A549 (cell line): Measurements from ENCODE around the gene FIBP. TPM values are rescaled to one million over a fixed set of nuclear protein-coding genes. Genes with fewer than 3 reads are reported as not detected.

Experiments used
- ATAC-seq, 2 experiments: fragments of 200-7000 bp in 1 of 2; fragments of >200 bp in 1 of 2; cut with Nextera tagmentation in 1 of 2; cut with Tn5 transposase in 1 of 2; 3 replicates each; pipeline versions ENCODE4 v1.8.0 to v1.9.1; 2018 to 2020; ENCODE audit warnings: mild to moderate bottlenecking in 1 of 2, moderate library complexity in 1 of 2
- CTCF ChIA-PET: fragments of 300-600 bp; sonication (Branson Sonifier 250); formaldehyde crosslinking; extraction: SDS; loops from one replicate; lab custom pipeline; 2021; ENCODE audit warnings: antibody characterized with exemption, inconsistent platforms; lab: Yijun Ruan, JAX
- POLR2A ChIA-PET: fragments of 350-600 bp; formaldehyde crosslinking; extraction: SDS; loops from one replicate; lab custom pipeline; 2021; ENCODE audit warnings: antibody characterized with exemption, inconsistent platforms; lab: Yijun Ruan, JAX
- DNase-seq, 2 experiments: peaks; one replicate each; pipeline versions ENCODE4 v3.0.0 to v3.0.0-alpha.2; 2011 to 2016; ENCODE audit warnings: low read depth in 1 of 2, low spot score in 1 of 2
- FAIRE-seq: peaks from 2 replicates; lab custom pipeline; 2011; peaks lifted over from hg19 to GRCh38; lab: Jason Lieb, UNC
- H3K27ac ChIP-seq, 2 experiments: fragments of >200 bp; sonication (Bioruptor Twin); formaldehyde crosslinking; 3 replicates each; pipeline ENCODE4 v1.5.1; 2016 to 2017
- H3K4me1 ChIP-seq: fragments of >200 bp; sonication (Bioruptor Twin); formaldehyde crosslinking; 3 replicates; pipeline ENCODE4 v1.6.1; 2016
- H3K4me2 ChIP-seq: fragments of >200 bp; sonication (Bioruptor Twin); formaldehyde crosslinking; 3 replicates; pipeline ENCODE4 v1.6.1; 2016
- H3K4me3 ChIP-seq: fragments of >200 bp; sonication (Bioruptor Twin); formaldehyde crosslinking; 3 replicates; pipeline ENCODE4 v1.5.1; 2016
- H3K9me3 ChIP-seq: fragments of >200 bp; sonication (Bioruptor Twin); formaldehyde crosslinking; 3 replicates; pipeline ENCODE4 v1.6.1; 2016
- BHLHE40 ChIP-seq: IDR thresholded peaks from 2 replicates; pipeline ENCODE4 v1.6.1; 2012; ENCODE audit warnings: low read depth, low read length, inconsistent platforms
- CEBPB ChIP-seq, 2 experiments: fragments of >200 bp in 1 of 2; sonication (Bioruptor Twin) in 1 of 2; formaldehyde crosslinking in 1 of 2; IDR thresholded peaks; 2 replicates each; pipeline ENCODE4 v1.6.1; 2012 to 2016
- CHD4 ChIP-seq: fragments of 200-600 bp; sonication (generic); IDR thresholded peaks from 2 replicates; pipeline ENCODE4 v1.6.1; 2016; ENCODE audit warnings: antibody characterized with exemption, mild to moderate bottlenecking, borderline replicate concordance
- EHMT2 ChIP-seq: fragments of 200-600 bp; sonication (generic); IDR thresholded peaks from 2 replicates; pipeline ENCODE4 v1.6.1; 2016; ENCODE audit warnings: antibody characterized with exemption, low read depth, mild to moderate bottlenecking, moderate library complexity
- EP300 ChIP-seq, 2 experiments: fragments of >200 bp; sonication (Bioruptor Twin); formaldehyde crosslinking; IDR thresholded peaks; 2 replicates in 1 of 2; 3 replicates in 1 of 2; pipeline ENCODE4 v1.6.1; 2016 to 2017
- FOSB ChIP-seq: fragments of 250-450 bp; sonication (Bioruptor Pico); IDR thresholded peaks from 2 replicates; pipeline ENCODE4 v1.5.0; 2020; ENCODE audit warnings: mild to moderate bottlenecking, moderate library complexity
- HOXB13 ChIP-seq: fragments of 250-450 bp; sonication (Bioruptor Pico); IDR thresholded peaks from 2 replicates; pipeline ENCODE4 v1.5.0; 2020; ENCODE audit warnings: low read depth, mild to moderate bottlenecking, moderate library complexity
- HOXB5 ChIP-seq: fragments of 250-450 bp; sonication (Bioruptor Pico); IDR thresholded peaks from 2 replicates; pipeline ENCODE4 v1.5.0; 2020; ENCODE audit warnings: mild to moderate bottlenecking, moderate library complexity
- JUN ChIP-seq, 2 experiments: fragments of >200 bp; sonication (Bioruptor Twin); formaldehyde crosslinking; IDR thresholded peaks; 2 replicates in 1 of 2; 3 replicates in 1 of 2; pipeline ENCODE4 v1.6.1; 2016 to 2017
- MAFK ChIP-seq: fragments of 450-650 bp; IDR thresholded peaks from 2 replicates; pipeline ENCODE4 v1.6.1; 2014; ENCODE audit not compliant: partially characterized antibody
- MAZ ChIP-seq: fragments of 150-350 bp; IDR thresholded peaks from 2 replicates; pipeline ENCODE4 v1.6.1; 2014; ENCODE audit warnings: antibody characterized with exemption, low read depth, low read length, borderline replicate concordance
- MYC ChIP-seq: IDR thresholded peaks from 2 replicates; pipeline ENCODE4 v1.6.1; 2012; ENCODE audit warnings: mild to moderate bottlenecking, inconsistent platforms, low read length, improper control_type of control experiment, borderline replicate concordance
- NFE2L2 ChIP-seq: fragments of 150-350 bp; conservative IDR thresholded peaks from 2 replicates; pipeline ENCODE4 v1.6.1; 2014; ENCODE audit warnings: low read length
- NR3C1 ChIP-seq: fragments of >200 bp; sonication (Bioruptor Twin); formaldehyde crosslinking; IDR thresholded peaks from 3 replicates; pipeline ENCODE4 v1.6.1; 2017
- POLR2A ChIP-seq: IDR thresholded peaks from 2 replicates; pipeline ENCODE4 v1.6.1; 2012; ENCODE audit warnings: mild to moderate bottlenecking, low read length
- RCOR1 ChIP-seq: fragments of 150-350 bp; IDR thresholded peaks from 2 replicates; pipeline ENCODE4 v1.6.1; 2014; ENCODE audit warnings: antibody characterized with exemption, low read length, low read depth
- RFX5 ChIP-seq: fragments of 450-650 bp; IDR thresholded peaks from 2 replicates; pipeline ENCODE4 v1.7.1; 2014; ENCODE audit warnings: antibody characterized with exemption, mild to moderate bottlenecking, moderate library complexity
- RNF2 ChIP-seq: fragments of 200-600 bp; sonication (generic); IDR thresholded peaks from 2 replicates; pipeline ENCODE4 v1.6.1; 2016; ENCODE audit warnings: low read depth, mild to moderate bottlenecking, antibody characterized with exemption, moderate library complexity, borderline replicate concordance
- WGBS: methylation state at CpG from one replicate; pipeline ENCODE4 v1.1.6; 2017; ENCODE audit errors: missing lambda C conversion rate; 5-methylcytosine and 5-hydroxymethylcytosine counted together
- polyA plus RNA-seq, 4 experiments: library from polyadenylated mRNA; depleted of rRNA in 3 of 4; stranded (reverse); fragments of >200 nt; fragmentation: RNase III in 1 of 4; extraction: RNeasy Plus Mini Kit Qiagen cat#74134 plus additional on column Dnase treatment in 1 of 4; gene quantifications; 2 replicates in 3 of 4; 3 replicates in 1 of 4; pipeline ENCODE4 v1.2.3, GENCODE V29; 2011 to 2017
- TF ChIP-seq, protein P1 (sequence below): fragments of >200 bp; sonication (Bioruptor Twin); formaldehyde crosslinking; IDR thresholded peaks from 3 replicates; pipeline ENCODE4 v1.6.1; 2016
- TF ChIP-seq, protein P2 (sequence below): fragments of 150-350 bp; IDR thresholded peaks from 2 replicates; pipeline ENCODE4 v1.6.1; 2014; ENCODE audit warnings: low read depth, mild to moderate bottlenecking, low read length
- TF ChIP-seq, protein P3 (sequence below): fragments of >200 bp; sonication (Bioruptor Twin); formaldehyde crosslinking; IDR thresholded peaks from 2 replicates; pipeline ENCODE4 v1.6.1; 2016
- TF ChIP-seq, protein P4 (sequence below): IDR thresholded peaks from 2 replicates; pipeline ENCODE4 v1.6.1; 2012
- TF ChIP-seq, protein P5 (sequence below): fragments of >200 bp; sonication (Bioruptor Twin); formaldehyde crosslinking; IDR thresholded peaks from 3 replicates; pipeline ENCODE4 v1.5.1; 2016
- TF ChIP-seq, protein P6 (sequence below): fragments of 450-650 bp; IDR thresholded peaks from 2 replicates; pipeline ENCODE4 v1.6.1; 2014; ENCODE audit warnings: antibody characterized with exemption
- TF ChIP-seq, protein P7 (sequence below): fragments of 200-600 bp; sonication (generic); IDR thresholded peaks from 2 replicates; pipeline ENCODE4 v1.6.1; 2016; ENCODE audit warnings: antibody characterized with exemption, mild to moderate bottlenecking, moderate library complexity

The FIBP gene
- polyA plus RNA-seq, 2 of the 4 experiments (the other 2 are of a cell fraction), result 60.4 to 72.2 TPM

DNA sequence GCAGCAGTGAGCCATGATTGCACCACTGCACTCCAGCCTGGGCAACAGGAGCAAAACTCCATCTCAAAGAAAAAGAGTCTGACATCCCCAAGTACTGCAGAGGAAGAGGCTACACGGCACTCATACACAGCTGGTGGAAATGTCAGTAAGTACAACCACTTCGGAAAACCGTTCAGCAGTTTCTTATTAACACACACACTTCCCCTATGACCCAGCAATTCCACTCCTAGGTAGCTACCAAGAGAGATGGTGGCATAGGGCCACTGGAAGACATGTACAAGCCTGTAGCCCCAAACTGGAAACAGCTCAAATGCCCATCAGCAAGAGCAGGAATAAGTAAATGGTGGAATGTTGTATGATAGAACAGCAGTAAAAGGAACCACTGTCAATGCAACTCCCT, 34.3 kb upstream of the FIBP start:
- no peak overlapping the region for H3K4me3 ChIP-seq
- FAIRE-seq, result no peak
- no peak overlapping the region for H3K4me2 ChIP-seq
- WGBS, result 88% methylated on average over 3 of the region's 3 CpGs
- no peak for ATAC-seq
- ChIA-PET POLR2A (interaction anchor here (1.1 kb wide), 1 partner anchor 33 kb away, joined by 3 read pairs; no protein-coding TSS in a partner anchor), CTCF (interaction anchor here (1.0 to 31.6 kb wide), 7 partner anchors 10 to 67 kb away, joined by 3 to 618 read pairs (median 5); partner anchors contain the start of genes CCDC85B, FIBP and FOSL1)
- no peak overlapping the region for H3K27ac ChIP-seq
- no peak for DNase-seq
- H3K4me1 ChIP-seq, result peaks cover 17% of the 10 kb centered on the region
- H3K9me3 ChIP-seq, result no peaks in the 10 kb centered on the region
- TF ChIP-seq HOXB5 (CRISPR knock-in tag), result no peak
- TF ChIP-seq, protein P1, sequence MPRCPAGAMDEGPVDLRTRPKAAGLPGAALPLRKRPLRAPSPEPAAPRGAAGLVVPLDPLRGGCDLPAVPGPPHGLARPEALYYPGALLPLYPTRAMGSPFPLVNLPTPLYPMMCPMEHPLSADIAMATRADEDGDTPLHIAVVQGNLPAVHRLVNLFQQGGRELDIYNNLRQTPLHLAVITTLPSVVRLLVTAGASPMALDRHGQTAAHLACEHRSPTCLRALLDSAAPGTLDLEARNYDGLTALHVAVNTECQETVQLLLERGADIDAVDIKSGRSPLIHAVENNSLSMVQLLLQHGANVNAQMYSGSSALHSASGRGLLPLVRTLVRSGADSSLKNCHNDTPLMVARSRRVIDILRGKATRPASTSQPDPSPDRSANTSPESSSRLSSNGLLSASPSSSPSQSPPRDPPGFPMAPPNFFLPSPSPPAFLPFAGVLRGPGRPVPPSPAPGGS, result no peak
- TF ChIP-seq EHMT2, result no peak
- no peak for TF ChIP-seq MYC
- TF ChIP-seq, protein P2, sequence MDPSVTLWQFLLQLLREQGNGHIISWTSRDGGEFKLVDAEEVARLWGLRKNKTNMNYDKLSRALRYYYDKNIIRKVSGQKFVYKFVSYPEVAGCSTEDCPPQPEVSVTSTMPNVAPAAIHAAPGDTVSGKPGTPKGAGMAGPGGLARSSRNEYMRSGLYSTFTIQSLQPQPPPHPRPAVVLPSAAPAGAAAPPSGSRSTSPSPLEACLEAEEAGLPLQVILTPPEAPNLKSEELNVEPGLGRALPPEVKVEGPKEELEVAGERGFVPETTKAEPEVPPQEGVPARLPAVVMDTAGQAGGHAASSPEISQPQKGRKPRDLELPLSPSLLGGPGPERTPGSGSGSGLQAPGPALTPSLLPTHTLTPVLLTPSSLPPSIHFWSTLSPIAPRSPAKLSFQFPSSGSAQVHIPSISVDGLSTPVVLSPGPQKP, result no peak
- no peak for TF ChIP-seq EP300 (IDR thresholded peaks at IDR 0.05)
- TF ChIP-seq NFE2L2, result no peak
- TF ChIP-seq, protein P3, sequence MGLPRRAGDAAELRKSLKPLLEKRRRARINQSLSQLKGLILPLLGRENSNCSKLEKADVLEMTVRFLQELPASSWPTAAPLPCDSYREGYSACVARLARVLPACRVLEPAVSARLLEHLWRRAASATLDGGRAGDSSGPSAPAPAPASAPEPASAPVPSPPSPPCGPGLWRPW, result no peak
- TF ChIP-seq CHD4, result no peak
- TF ChIP-seq, protein P4, sequence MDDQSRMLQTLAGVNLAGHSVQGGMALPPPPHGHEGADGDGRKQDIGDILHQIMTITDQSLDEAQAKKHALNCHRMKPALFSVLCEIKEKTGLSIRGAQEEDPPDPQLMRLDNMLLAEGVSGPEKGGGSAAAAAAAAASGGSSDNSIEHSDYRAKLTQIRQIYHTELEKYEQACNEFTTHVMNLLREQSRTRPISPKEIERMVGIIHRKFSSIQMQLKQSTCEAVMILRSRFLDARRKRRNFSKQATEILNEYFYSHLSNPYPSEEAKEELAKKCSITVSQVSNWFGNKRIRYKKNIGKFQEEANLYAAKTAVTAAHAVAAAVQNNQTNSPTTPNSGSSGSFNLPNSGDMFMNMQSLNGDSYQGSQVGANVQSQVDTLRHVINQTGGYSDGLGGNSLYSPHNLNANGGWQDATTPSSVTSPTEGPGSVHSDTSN, result no peak

DNA sequence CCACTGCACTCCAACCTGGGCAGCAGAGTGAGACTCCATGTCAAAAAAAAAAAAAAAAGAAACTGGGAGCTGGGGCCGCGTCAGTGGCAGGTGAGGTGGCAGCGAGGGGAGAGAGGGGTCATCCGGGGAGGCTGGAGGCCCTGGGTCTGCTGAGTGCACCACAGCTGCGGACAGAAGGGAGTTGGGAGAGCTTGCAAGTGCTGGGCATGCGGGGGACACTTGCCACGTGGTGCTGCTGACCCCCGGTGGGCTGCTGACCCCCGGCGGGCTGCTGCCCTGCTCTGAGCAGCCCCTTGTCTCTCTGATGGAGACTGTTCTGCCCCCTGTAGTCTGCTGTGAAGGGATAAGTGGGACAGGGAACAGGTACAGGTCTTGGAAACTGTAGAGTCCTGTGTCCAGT, 33.6 kb upstream of the FIBP start:
- ChIA-PET POLR2A (interaction anchor here (1.1 kb wide), 1 partner anchor 33 kb away, joined by 3 read pairs; no protein-coding TSS in a partner anchor), CTCF (interaction anchor here (0.7 to 31.6 kb wide), 6 partner anchors 9 to 67 kb away, joined by 3 to 618 read pairs (median 7); partner anchors contain the start of genes CCDC85B, FIBP and FOSL1)
- FAIRE-seq (no peak), ATAC-seq (no peak), DNase-seq (no peak)
- no peaks in the 10 kb centered on the region for H3K9me3 ChIP-seq
- no peak overlapping the region for H3K4me3 ChIP-seq
- H3K4me1 ChIP-seq, result peaks cover 24% of the 10 kb centered on the region
- WGBS, result 89% methylated on average over 10 of the region's 10 CpGs
- no peak overlapping the region for H3K4me2 ChIP-seq
- no peak overlapping the region for H3K27ac ChIP-seq
- TF ChIP-seq EP300 (IDR thresholded peaks at IDR 0.05) (no peak), HOXB13 (CRISPR knock-in tag) (no peak), RCOR1 (no peak), RNF2 (no peak), JUN (IDR thresholded peaks at IDR 0.05) (no peak), NR3C1 (no peak), MAZ (no peak), POLR2A (no peak), BHLHE40 (no peak), RFX5 (no peak), MAFK (no peak), FOSB (CRISPR knock-in tag) (no peak), CEBPB (IDR thresholded peaks at IDR 0.05) (no peak)
- TF ChIP-seq, protein P5, sequence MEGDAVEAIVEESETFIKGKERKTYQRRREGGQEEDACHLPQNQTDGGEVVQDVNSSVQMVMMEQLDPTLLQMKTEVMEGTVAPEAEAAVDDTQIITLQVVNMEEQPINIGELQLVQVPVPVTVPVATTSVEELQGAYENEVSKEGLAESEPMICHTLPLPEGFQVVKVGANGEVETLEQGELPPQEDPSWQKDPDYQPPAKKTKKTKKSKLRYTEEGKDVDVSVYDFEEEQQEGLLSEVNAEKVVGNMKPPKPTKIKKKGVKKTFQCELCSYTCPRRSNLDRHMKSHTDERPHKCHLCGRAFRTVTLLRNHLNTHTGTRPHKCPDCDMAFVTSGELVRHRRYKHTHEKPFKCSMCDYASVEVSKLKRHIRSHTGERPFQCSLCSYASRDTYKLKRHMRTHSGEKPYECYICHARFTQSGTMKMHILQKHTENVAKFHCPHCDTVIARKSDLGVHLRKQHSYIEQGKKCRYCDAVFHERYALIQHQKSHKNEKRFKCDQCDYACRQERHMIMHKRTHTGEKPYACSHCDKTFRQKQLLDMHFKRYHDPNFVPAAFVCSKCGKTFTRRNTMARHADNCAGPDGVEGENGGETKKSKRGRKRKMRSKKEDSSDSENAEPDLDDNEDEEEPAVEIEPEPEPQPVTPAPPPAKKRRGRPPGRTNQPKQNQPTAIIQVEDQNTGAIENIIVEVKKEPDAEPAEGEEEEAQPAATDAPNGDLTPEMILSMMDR, result no peak
- TF ChIP-seq, protein P6, sequence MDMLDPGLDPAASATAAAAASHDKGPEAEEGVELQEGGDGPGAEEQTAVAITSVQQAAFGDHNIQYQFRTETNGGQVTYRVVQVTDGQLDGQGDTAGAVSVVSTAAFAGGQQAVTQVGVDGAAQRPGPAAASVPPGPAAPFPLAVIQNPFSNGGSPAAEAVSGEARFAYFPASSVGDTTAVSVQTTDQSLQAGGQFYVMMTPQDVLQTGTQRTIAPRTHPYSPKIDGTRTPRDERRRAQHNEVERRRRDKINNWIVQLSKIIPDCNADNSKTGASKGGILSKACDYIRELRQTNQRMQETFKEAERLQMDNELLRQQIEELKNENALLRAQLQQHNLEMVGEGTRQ, result no peak
- TF ChIP-seq, protein P3, result no peak
- TF ChIP-seq, protein P7, sequence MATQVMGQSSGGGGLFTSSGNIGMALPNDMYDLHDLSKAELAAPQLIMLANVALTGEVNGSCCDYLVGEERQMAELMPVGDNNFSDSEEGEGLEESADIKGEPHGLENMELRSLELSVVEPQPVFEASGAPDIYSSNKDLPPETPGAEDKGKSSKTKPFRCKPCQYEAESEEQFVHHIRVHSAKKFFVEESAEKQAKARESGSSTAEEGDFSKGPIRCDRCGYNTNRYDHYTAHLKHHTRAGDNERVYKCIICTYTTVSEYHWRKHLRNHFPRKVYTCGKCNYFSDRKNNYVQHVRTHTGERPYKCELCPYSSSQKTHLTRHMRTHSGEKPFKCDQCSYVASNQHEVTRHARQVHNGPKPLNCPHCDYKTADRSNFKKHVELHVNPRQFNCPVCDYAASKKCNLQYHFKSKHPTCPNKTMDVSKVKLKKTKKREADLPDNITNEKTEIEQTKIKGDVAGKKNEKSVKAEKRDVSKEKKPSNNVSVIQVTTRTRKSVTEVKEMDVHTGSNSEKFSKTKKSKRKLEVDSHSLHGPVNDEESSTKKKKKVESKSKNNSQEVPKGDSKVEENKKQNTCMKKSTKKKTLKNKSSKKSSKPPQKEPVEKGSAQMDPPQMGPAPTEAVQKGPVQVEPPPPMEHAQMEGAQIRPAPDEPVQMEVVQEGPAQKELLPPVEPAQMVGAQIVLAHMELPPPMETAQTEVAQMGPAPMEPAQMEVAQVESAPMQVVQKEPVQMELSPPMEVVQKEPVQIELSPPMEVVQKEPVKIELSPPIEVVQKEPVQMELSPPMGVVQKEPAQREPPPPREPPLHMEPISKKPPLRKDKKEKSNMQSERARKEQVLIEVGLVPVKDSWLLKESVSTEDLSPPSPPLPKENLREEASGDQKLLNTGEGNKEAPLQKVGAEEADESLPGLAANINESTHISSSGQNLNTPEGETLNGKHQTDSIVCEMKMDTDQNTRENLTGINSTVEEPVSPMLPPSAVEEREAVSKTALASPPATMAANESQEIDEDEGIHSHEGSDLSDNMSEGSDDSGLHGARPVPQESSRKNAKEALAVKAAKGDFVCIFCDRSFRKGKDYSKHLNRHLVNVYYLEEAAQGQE, result no peak
